Esophagus squamous epithelium (tissue), 4 donors: ENCODE data around the gene HSPA4.
"Not testable (repeated sequence)": the region's sequence is repeated elsewhere in the genome, so short reads cannot be mapped to it uniquely, and the experiment has no call there.

ENCODE experiments used
- POLR2A ChIP-seq, 4 donors: fragments of 450-650 bp; IDR thresholded peaks; one replicate each; pipeline ENCODE4 v1.6.1; 2017; ENCODE audit warnings: antibody characterized with exemption in 4 of 4, mild to moderate bottlenecking in 4 of 4, moderate library complexity in 3 of 4
- TF ChIP-seq, protein P1 (sequence below), 6 experiments: fragments of 450-650 bp in 4 of 6; fragments of 200-600 bp in 2 of 6; sonication (generic) in 2 of 6; IDR thresholded peaks; one replicate each; pipeline ENCODE4 v1.5.1; 2016 to 2019; ENCODE audit warnings: antibody characterized with exemption in 6 of 6, mild to moderate bottlenecking in 4 of 6, moderate library complexity in 4 of 6

DNA sequence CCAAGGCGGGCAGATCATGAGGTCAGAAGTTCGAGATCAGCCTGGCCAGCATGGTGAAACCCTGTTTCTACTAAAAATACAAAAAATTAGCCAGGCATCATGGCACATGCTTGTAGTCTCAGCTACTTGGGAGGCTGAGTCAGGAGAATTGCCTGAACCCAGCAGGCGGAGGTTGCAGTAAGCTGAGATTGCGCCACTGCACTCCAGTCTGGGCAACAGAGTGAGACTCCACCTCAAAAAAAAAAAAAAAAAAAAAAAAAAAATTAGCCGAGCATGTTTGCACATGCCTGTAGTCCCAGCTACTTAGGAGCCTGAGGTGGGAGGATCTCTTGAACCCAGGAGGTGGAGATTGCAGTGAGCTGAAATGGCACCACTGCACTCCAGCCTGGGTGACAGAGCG, 15.1 kb upstream of the HSPA4 start:
- TF ChIP-seq, protein P1, sequence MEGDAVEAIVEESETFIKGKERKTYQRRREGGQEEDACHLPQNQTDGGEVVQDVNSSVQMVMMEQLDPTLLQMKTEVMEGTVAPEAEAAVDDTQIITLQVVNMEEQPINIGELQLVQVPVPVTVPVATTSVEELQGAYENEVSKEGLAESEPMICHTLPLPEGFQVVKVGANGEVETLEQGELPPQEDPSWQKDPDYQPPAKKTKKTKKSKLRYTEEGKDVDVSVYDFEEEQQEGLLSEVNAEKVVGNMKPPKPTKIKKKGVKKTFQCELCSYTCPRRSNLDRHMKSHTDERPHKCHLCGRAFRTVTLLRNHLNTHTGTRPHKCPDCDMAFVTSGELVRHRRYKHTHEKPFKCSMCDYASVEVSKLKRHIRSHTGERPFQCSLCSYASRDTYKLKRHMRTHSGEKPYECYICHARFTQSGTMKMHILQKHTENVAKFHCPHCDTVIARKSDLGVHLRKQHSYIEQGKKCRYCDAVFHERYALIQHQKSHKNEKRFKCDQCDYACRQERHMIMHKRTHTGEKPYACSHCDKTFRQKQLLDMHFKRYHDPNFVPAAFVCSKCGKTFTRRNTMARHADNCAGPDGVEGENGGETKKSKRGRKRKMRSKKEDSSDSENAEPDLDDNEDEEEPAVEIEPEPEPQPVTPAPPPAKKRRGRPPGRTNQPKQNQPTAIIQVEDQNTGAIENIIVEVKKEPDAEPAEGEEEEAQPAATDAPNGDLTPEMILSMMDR (IDR thresholded peaks at IDR 0.05): not testable (repeated sequence)
- TF ChIP-seq POLR2A (IDR thresholded peaks at IDR 0.05): not testable (repeated sequence)
